ENCODE measurements around the gene HOXC10. TPM values are rescaled to one million over a fixed set of nuclear protein-coding genes. Genes with fewer than 3 reads are reported as not detected.

Gene HOXC10
- total and polyA plus RNA-seq, 2 donors from 2014 or later, result 49.7 to 50.7 TPM

- FAIRE-seq (no peak), DNase-seq (peak in 1 of 5 donors; percentile 55)
Observed at GRCh38 chr12:53966385-53967133, 18.4 kb upstream of the HOXC10 start.

GRCh38 chr12:53967421-53967925 lies 17.5 kb upstream of the HOXC10 start:
- intact Hi-C loops (cut with DNase I), result no loop called here
- Histone ChIP-seq H3K36me3 (ENCODE audit: control insufficient read depth in 2 of 3, insufficient read depth in 3 of 3, low read length in 3 of 3) (no peaks in the 10 kb centered on the region), H3K9me3 (ENCODE audit: control insufficient read depth in 2 of 3, insufficient read depth in 1 of 3, low read length in 3 of 3) (no peaks in the 10 kb centered on the region), H3K4me1 (ENCODE audit: control insufficient read depth in 2 of 3, insufficient read depth in 2 of 3, low read depth in 1 of 3, low read length in 3 of 3) (no peaks in the 10 kb centered on the region), H3K27me3 (ENCODE audit: control insufficient read depth, insufficient read depth, low read length) (peaks cover 64% of the 10 kb centered on the region), H3K4me3 (ENCODE audit: low read length in 3 of 3) (no peak overlapping the region), H3K9ac (ENCODE audit: low read length in 3 of 3) (no peak overlapping the region), H3K27ac (ENCODE audit: low read depth in 2 of 2, low read length in 2 of 2) (no peak overlapping the region)
- FAIRE-seq (no peak), DNase-seq (peak in 2 of 5 donors; percentile 6 to 19)
- TF ChIP-seq CTCF (IDR thresholded peaks at IDR 0.05; ENCODE audit: borderline replicate concordance, extremely low read depth, insufficient read depth), result no peak

More at GRCh38 chr12:53966385-53967133, 18.4 kb upstream of the HOXC10 start:
- no peak for TF ChIP-seq CTCF (IDR thresholded peaks at IDR 0.05; ENCODE audit: borderline replicate concordance, extremely low read depth, insufficient read depth)
- H3K27ac ChIP-seq (ENCODE audit: low read depth in 2 of 2, low read length in 2 of 2), result no peak overlapping the region
- H3K36me3 ChIP-seq (ENCODE audit: control insufficient read depth in 2 of 3, insufficient read depth in 3 of 3, low read length in 3 of 3), result no peaks in the 10 kb centered on the region
- no peaks in the 10 kb centered on the region for H3K4me1 ChIP-seq (ENCODE audit: control insufficient read depth in 2 of 3, insufficient read depth in 2 of 3, low read depth in 1 of 3, low read length in 3 of 3)
- H3K9me3 ChIP-seq (ENCODE audit: control insufficient read depth in 2 of 3, insufficient read depth in 1 of 3, low read length in 3 of 3), result no peaks in the 10 kb centered on the region
- H3K27me3 ChIP-seq (ENCODE audit: control insufficient read depth, insufficient read depth, low read length), result peaks cover 70% of the 10 kb centered on the region
- H3K4me3 ChIP-seq (ENCODE audit: low read length in 3 of 3), result no peak overlapping the region
- no peak overlapping the region for H3K9ac ChIP-seq (ENCODE audit: low read length in 3 of 3)
- intact Hi-C loops (cut with DNase I), result no loop called here

GRCh38 chr12:53968214-53969127 lies 16.5 kb upstream of the HOXC10 start:
- H3K4me3 ChIP-seq (ENCODE audit: low read length in 3 of 3), result no peak overlapping the region
- no peak for FAIRE-seq
- no peak for TF ChIP-seq CTCF (IDR thresholded peaks at IDR 0.05; ENCODE audit: borderline replicate concordance, extremely low read depth, insufficient read depth)
- H3K27ac ChIP-seq (ENCODE audit: low read depth in 2 of 2, low read length in 2 of 2), result no peak overlapping the region
- H3K27me3 ChIP-seq (ENCODE audit: control insufficient read depth, insufficient read depth, low read length), result peaks cover 61% of the 10 kb centered on the region
- H3K4me1 ChIP-seq (ENCODE audit: control insufficient read depth in 2 of 3, insufficient read depth in 2 of 3, low read depth in 1 of 3, low read length in 3 of 3), result no peaks in the 10 kb centered on the region
- no peak overlapping the region for H3K9ac ChIP-seq (ENCODE audit: low read length in 3 of 3)
- no peaks in the 10 kb centered on the region for H3K36me3 ChIP-seq (ENCODE audit: control insufficient read depth in 2 of 3, insufficient read depth in 3 of 3, low read length in 3 of 3)
- intact Hi-C loops (cut with DNase I), result no loop called here
- H3K9me3 ChIP-seq (ENCODE audit: control insufficient read depth in 2 of 3, insufficient read depth in 1 of 3, low read length in 3 of 3), result no peaks in the 10 kb centered on the region
- peak in 2 of 5 donors; percentile 20 to 23 for DNase-seq

Measured in kidney (tissue), 14 donors.